HCT116 (cell line): Measurements from ENCODE around the gene CACNA2D3. TPM values are rescaled to one million over a fixed set of nuclear protein-coding genes. Genes with fewer than 3 reads are reported as not detected.

Experiments used
- ATAC-seq: fragments of 200-7000 bp; cut with Tn5 transposase; 2 replicates; pipeline ENCODE4 v1.9.1; 2020; ENCODE audit warnings: mild to moderate bottlenecking, moderate library complexity
- BruUV-seq: library from RNA; stranded (reverse); fragments of 400-500 nt; replicated peaks from 2 replicates; lab custom pipeline; 2021; lab: Mats Ljungman, UMichigan
- CTCF ChIA-PET: fragments of 300-600 bp; sonication (Branson Sonifier 250); formaldehyde crosslinking; loops from one replicate; lab custom pipeline; 2021; ENCODE audit warnings: antibody characterized with exemption; lab: Charles Lee
- POLR2A ChIA-PET: fragments of 300-600, 350-600 bp; sonication (Branson Sonifier 250); formaldehyde crosslinking; loops from one replicate; lab custom pipeline; 2021; ENCODE audit warnings: antibody characterized with exemption; lab: Charles Lee
- RAD21 ChIA-PET, 2 experiments: fragments of 300-600 bp; sonication (Branson Sonifier 250); formaldehyde crosslinking; loops; one replicate each; lab custom pipeline; 2023; ENCODE audit warnings: low total read pairs in 2 of 2; ENCODE audit not compliant: uncharacterized antibody in 2 of 2, unreplicated experiment in 2 of 2, low non-redundant PET in 1 of 2; lab: Charles Lee
- DNase-seq: peaks from one replicate; pipeline ENCODE4 v3.0.0-alpha.2; 2010; ENCODE audit warnings: low read depth, low spot score
- H2AFZ ChIP-seq: fragments of 200-600 bp; shearing (Covaris generic), sonication (generic); 2 replicates; pipeline ENCODE4 v1.6.1; 2017; ENCODE audit warnings: low read depth, mixed run types, mixed read lengths, antibody characterized with exemption, low read length; ENCODE audit not compliant: poor library complexity, severe bottlenecking
- H3K27ac ChIP-seq: 2 replicates; pipeline ENCODE4 v1.5.1; 2012; ENCODE audit warnings: low read depth, low read length
- H3K27me3 ChIP-seq: fragments of 200-600 bp; sonication (generic); 2 replicates; pipeline ENCODE4 v1.6.1; 2016; ENCODE audit warnings: mixed run types, low read length, mixed read lengths; ENCODE audit not compliant: insufficient read depth
- H3K36me3 ChIP-seq, 2 experiments: fragments of 200-500 bp in 1 of 2; fragments of 200-600 bp in 1 of 2; sonication (Bioruptor generic) in 1 of 2; sonication (generic) in 1 of 2; 2 replicates each; pipeline versions ENCODE4 v1.5.1 to v1.6.1; 2014 to 2016; ENCODE audit warnings: low read length in 2 of 2, inconsistent platforms in 1 of 2, mixed read lengths in 1 of 2, mixed run types in 1 of 2; ENCODE audit not compliant: insufficient read depth in 2 of 2, control insufficient read depth in 1 of 2
- H3K4me1 ChIP-seq, 2 experiments: fragments of 200-600 bp in 1 of 2; sonication (generic) in 1 of 2; 2 replicates each; pipeline versions ENCODE4 v1.5.1 to v1.6.1; 2012 to 2017; ENCODE audit warnings: low read length in 2 of 2, inconsistent platforms in 1 of 2, mild to moderate bottlenecking in 1 of 2, mixed read lengths in 1 of 2, mixed run types in 1 of 2, moderate library complexity in 1 of 2; ENCODE audit not compliant: insufficient read depth in 2 of 2, control insufficient read depth in 1 of 2
- H3K4me2 ChIP-seq: fragments of 200-600 bp; sonication (generic); 2 replicates; pipeline ENCODE4 v1.6.1; 2017; ENCODE audit warnings: mixed run types, low read length, mixed read lengths
- H3K4me3 ChIP-seq, 2 experiments: fragments of 200-600 bp in 1 of 2; sonication (generic) in 1 of 2; replicated peaks in 1 of 2; 2 replicates each; pipeline ENCODE4 v1.5.1; 2011 to 2016; ENCODE audit warnings: low read length in 2 of 2, control low read depth in 1 of 2, low read depth in 1 of 2, mild to moderate bottlenecking in 1 of 2, mixed read lengths in 1 of 2, mixed run types in 1 of 2
- H3K79me2 ChIP-seq: fragments of 200-600 bp; sonication (generic); 2 replicates; pipeline ENCODE4 v1.6.1; 2017; ENCODE audit warnings: mild to moderate bottlenecking, mixed run types, low read length, moderate library complexity, mixed read lengths; ENCODE audit not compliant: insufficient read depth
- H3K9ac ChIP-seq: fragments of 200-600 bp; sonication (generic); 2 replicates; pipeline ENCODE4 v1.6.1; 2016; ENCODE audit warnings: low read length, mixed read lengths
- H3K9me2 ChIP-seq: fragments of 200-600 bp; sonication (generic), shearing (Covaris generic); 2 replicates; pipeline ENCODE4 v1.6.1; 2017; ENCODE audit warnings: mixed run types, mild to moderate bottlenecking, moderate library complexity; ENCODE audit not compliant: insufficient read depth
- H3K9me3 ChIP-seq, 2 experiments: fragments of 200-500 bp in 1 of 2; fragments of 200-600 bp in 1 of 2; sonication (Bioruptor generic) in 1 of 2; sonication (generic) in 1 of 2; 2 replicates each; pipeline ENCODE4 v1.6.1; 2014 to 2017; ENCODE audit warnings: low read length in 2 of 2, mixed read lengths in 2 of 2, inconsistent platforms in 1 of 2, low read depth in 1 of 2, mild to moderate bottlenecking in 1 of 2, mixed run types in 1 of 2, moderate library complexity in 1 of 2; ENCODE audit not compliant: control insufficient read depth in 1 of 2, insufficient read depth in 1 of 2
- H4K20me1 ChIP-seq: fragments of 200-600 bp; sonication (generic), shearing (Covaris generic); 2 replicates; pipeline ENCODE4 v1.6.1; 2017; ENCODE audit warnings: mixed run types, mild to moderate bottlenecking, moderate library complexity; ENCODE audit not compliant: insufficient read depth
- ATF3 ChIP-seq: IDR thresholded peaks from 2 replicates; pipeline ENCODE4 v1.6.1; 2012
- CEBPB ChIP-seq: IDR thresholded peaks from 2 replicates; pipeline ENCODE4 v1.6.1; 2012; ENCODE audit warnings: low read depth
- EGR1 ChIP-seq: IDR thresholded peaks from 2 replicates; pipeline ENCODE4 v1.6.1; 2012; ENCODE audit warnings: low read depth
- EZH2 ChIP-seq: fragments of 200-600 bp; sonication (generic); IDR thresholded peaks from 2 replicates; pipeline ENCODE4 v1.6.1; 2017; ENCODE audit warnings: antibody characterized with exemption, mixed run types
- EZH2phosphoT487 ChIP-seq: fragments of 200-600 bp; IDR thresholded peaks from 2 replicates; pipeline ENCODE4 v1.6.1; 2018; ENCODE audit warnings: antibody characterized with exemption, borderline replicate concordance
- JUND ChIP-seq: IDR thresholded peaks from 2 replicates; pipeline ENCODE4 v1.6.1; 2012
- POLR2A ChIP-seq: IDR thresholded peaks from 2 replicates; pipeline ENCODE4 v1.7.0; 2011; ENCODE audit warnings: borderline replicate concordance; ENCODE audit not compliant: insufficient read depth, insufficient read length; ENCODE audit errors: extremely low read depth
- POLR2AphosphoS5 ChIP-seq: IDR thresholded peaks from 2 replicates; pipeline ENCODE4 v1.6.1; 2011; ENCODE audit warnings: mild to moderate bottlenecking, low read depth, low read length, moderate library complexity
- RAD21 ChIP-seq: IDR thresholded peaks from 2 replicates; pipeline ENCODE4 v1.6.1; 2012; ENCODE audit warnings: low read depth, mild to moderate bottlenecking
- SIN3A ChIP-seq: IDR thresholded peaks from 2 replicates; pipeline ENCODE4 v1.6.1; 2012; ENCODE audit warnings: low read depth
- SRF ChIP-seq: IDR thresholded peaks from 2 replicates; pipeline ENCODE4 v1.6.1; 2012; ENCODE audit warnings: low read depth
- YY1 ChIP-seq: IDR thresholded peaks from 2 replicates; pipeline ENCODE4 v1.6.1; 2011; ENCODE audit warnings: low read length, low read depth, moderate library complexity, mild to moderate bottlenecking; ENCODE audit not compliant: insufficient replicate concordance; ENCODE audit errors: extremely low read depth
- ZFX ChIP-seq: fragments of 450-650 bp; IDR thresholded peaks from 2 replicates; pipeline ENCODE4 v1.6.1; 2017
- ZNF274 ChIP-seq: fragments of 200-500 bp; sonication (Bioruptor generic); IDR thresholded peaks from 2 replicates; pipeline ENCODE4 v1.6.1; 2014; ENCODE audit warnings: mild to moderate bottlenecking, low read depth, low read length, inconsistent platforms
- intact Hi-C: fragments of 100-400 bp; cut with micrococcal nuclease; formaldehyde crosslinking; loops from 2 replicates; pipeline ENCODE4 v1.10.0; 2022
- total RNA-seq: library from RNA; stranded (reverse); gene quantifications from one replicate; pipeline ENCODE4 v1.2.1, GENCODE V29; 2021; ENCODE audit not compliant: unreplicated experiment

Gene CACNA2D3
- total RNA-seq, 1 experiment from 2014 or later = 0.20 TPM

- ChIA-PET POLR2A (no interaction called here), CTCF (no interaction called here), RAD21 (no interaction called here)
- no peak overlapping the region for H3K27ac ChIP-seq
- peaks cover 13% of the 10 kb centered on the region for H3K27me3 ChIP-seq
- no peak overlapping the region for H3K4me3 ChIP-seq
- no peak overlapping the region for H3K4me2 ChIP-seq
- no peak for DNase-seq
- no peaks in the 10 kb centered on the region for H3K9me2 ChIP-seq
- no peaks in the 10 kb centered on the region for H4K20me1 ChIP-seq
- no peaks in the 10 kb centered on the region for H3K4me1 ChIP-seq
- no peak for TF ChIP-seq YY1
- TF ChIP-seq ATF3 = no peak
- no peak for TF ChIP-seq ZNF274
- TF ChIP-seq POLR2AphosphoS5 = no peak
- no peak for TF ChIP-seq SIN3A
- no peak for TF ChIP-seq JUND
- TF ChIP-seq RAD21 = no peak
- no peak for TF ChIP-seq EZH2phosphoT487
- no peak for TF ChIP-seq EGR1
- TF ChIP-seq CEBPB = no peak
- no peak for TF ChIP-seq SRF
- no peak for TF ChIP-seq ZFX
- H3K36me3 ChIP-seq = no peaks in the 10 kb centered on the region
- no peak for ATAC-seq
- H3K9me3 ChIP-seq = no peaks in the 10 kb centered on the region
- intact Hi-C loops = no loop called here
- H3K79me2 ChIP-seq = no peaks in the 10 kb centered on the region
- no TSS peak for BruUV-seq
- H2AFZ ChIP-seq = no peak overlapping the region
- no peak overlapping the region for H3K9ac ChIP-seq
Observed at GRCh38 chr3:54150864-54151467, 28.6 kb downstream of the CACNA2D3 start.

GRCh38 chr3:54153477-54153876 is 31.1 kb downstream of the CACNA2D3 start:
- no TSS peak for BruUV-seq
- CTCF ChIA-PET = no interaction called here
- no peak overlapping the region for H3K27ac ChIP-seq
- no peaks in the 10 kb centered on the region for H4K20me1 ChIP-seq
- no peak overlapping the region for H3K4me2 ChIP-seq
- RAD21 ChIA-PET = no interaction called here
- H3K9me3 ChIP-seq = no peaks in the 10 kb centered on the region
- intact Hi-C loops = no loop called here
- H3K36me3 ChIP-seq = no peaks in the 10 kb centered on the region
- no peak for TF ChIP-seq POLR2A
- no peak for TF ChIP-seq EZH2
- H3K4me1 ChIP-seq = no peaks in the 10 kb centered on the region
- H3K79me2 ChIP-seq = no peaks in the 10 kb centered on the region
- H3K9me2 ChIP-seq = no peaks in the 10 kb centered on the region
- POLR2A ChIA-PET = no interaction called here
- H3K27me3 ChIP-seq = peaks cover 19% of the 10 kb centered on the region
- ATAC-seq (no peak), DNase-seq (no peak)
- H3K4me3 ChIP-seq = no peak overlapping the region
- no peak overlapping the region for H3K9ac ChIP-seq
- no peak overlapping the region for H2AFZ ChIP-seq
